HG02759 (cell line): ENCODE results near the gene GOLGB1.
"Not testable (repeated sequence)": the region's sequence is repeated elsewhere in the genome, so short reads cannot be mapped to it uniquely, and the experiment has no call there.

Experiments
- ATAC-seq: cut with Tn5 transposase; IDR thresholded peaks from one replicate; pipeline ENCODE4 v1.9.1; 2021; ENCODE audit warnings: mild to moderate bottlenecking, moderate library complexity; ENCODE audit not compliant: unreplicated experiment

The GOLGB1 gene

DNA sequence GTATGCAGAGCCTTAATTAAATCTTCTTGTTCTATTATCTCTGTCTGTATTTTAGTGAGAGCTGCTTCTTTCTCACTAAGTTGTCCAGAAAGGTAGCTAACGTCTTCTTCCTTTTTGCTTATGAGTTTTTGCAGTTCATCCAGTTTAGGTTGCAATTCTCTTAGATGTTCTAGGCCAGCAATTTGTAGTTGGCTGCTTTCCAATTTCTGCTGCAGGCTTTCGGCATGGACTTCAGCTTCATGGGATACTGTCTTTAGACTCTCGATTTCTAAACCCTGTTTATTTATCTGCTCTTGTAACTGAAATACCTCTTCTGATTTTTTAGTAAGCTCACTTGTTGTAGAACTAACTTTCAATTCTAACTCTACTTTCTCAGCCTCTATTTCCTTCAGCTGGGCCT lies 53.4 kb downstream of the GOLGB1 start:
- ATAC-seq: no peak

DNA sequence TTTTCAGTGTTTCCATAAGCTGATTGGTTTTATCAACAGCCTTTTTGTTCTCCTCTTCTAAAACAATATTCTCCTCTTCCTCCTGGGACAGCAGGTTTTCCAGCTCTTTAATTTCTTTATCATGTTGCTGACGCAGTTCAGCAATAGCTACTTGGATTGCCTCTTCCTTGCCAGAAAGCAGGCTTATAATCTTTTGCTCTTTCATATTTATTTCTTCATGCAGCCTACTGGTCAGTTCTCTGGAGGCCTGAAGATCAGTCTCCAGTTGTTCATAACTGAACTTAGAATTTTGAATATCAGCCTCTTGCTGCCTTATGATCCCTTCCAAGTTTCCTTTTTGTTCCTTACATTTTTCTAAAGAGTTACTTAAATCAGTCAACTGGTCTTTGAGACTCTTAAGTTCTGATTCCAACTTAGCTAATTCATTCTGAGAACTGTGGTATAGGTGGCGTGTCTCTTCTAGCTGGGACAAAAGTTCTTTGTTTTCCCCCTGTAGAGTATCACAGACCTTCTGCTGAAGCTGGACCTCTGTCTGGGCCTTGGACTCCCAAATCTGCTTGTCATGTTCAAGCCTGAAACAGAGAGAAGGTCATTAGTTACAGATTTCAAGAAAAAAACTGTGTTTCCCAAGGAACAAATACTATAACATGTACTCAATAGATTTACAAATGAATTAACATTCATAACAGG lies 57.4 kb downstream of the GOLGB1 start:
- ATAC-seq: no peak

DNA sequence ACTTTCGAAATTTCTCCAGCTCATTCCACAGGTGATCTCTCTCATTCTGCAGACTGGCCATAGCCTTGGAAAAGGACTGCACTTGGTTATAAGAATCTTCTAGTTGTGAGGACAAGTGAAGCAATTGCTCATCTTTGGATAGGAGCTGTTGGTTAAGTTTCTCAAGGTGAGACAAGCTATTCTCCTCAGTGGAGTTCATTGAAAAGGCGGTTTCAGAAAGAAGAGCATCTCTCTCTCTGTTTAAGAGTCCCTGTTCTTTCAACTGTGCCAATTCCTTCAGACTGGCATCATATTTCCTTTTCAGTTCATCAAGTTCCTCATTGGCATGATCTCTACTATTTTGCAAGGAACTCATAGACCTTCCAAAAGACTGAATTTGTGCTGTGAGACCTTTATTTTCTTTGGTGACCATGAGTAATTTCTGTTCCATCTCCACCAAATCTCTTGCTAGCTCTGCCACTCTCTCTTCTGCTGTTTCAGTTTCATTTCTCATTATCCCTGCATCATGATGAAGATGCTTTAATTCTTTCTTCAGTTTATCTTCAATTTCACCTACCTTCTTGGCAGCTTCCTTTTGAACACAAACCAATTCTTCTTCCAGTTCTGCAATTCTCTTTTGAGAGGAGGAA lies 58.6 kb downstream of the GOLGB1 start:
- peak; percentile 73 for ATAC-seq

GRCh38 chr3:121688747-121689146 lies 60.8 kb downstream of the GOLGB1 start:
- not testable (repeated sequence) for ATAC-seq

DNA sequence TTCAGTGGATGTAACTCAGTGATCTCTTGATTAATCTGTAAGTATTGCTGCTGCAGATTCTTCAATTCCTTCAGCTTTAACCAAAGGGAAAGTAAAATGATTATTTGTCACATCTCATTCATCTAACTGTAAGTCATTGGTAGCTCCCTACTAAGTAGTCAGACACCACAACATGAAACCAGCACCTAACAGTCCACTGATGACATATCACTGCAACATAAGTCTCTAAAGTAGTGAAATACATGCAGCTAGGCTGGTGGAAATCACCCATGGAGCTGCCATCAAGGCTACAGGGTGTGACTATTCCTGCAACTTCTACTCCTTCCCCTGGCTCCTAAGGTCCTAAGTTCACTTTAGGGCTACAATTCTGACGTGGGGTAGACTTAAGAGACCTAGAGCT lies 67.7 kb downstream of the GOLGB1 start:
- ATAC-seq: no peak

- no peak for ATAC-seq
Observed at GRCh38 chr3:121677141-121677540, 72.4 kb downstream of the GOLGB1 start.

DNA sequence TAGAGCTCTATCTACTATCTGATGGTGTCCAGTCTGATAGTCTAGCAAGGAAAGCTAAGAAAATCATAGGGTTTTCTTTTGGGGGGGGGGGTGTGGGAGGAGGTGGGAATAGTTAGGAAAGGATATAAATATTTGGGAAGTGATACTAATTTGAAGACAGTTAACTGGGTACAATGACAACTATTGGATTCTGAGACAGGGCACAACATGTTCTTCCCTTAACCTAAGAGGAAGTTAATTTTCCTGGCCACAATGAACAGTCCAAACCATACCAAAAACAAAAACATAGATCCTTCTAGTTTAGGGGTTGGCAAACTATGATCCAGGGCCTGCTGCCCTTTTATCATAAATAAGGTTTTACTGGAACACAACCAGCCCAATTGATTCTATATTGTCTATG lies 78.9 kb downstream of the GOLGB1 start:
- no peak for ATAC-seq

GRCh38 chr3:121667333-121667732 lies 82.2 kb downstream of the GOLGB1 start:
- ATAC-seq: no peak

- no peak for ATAC-seq
Observed at GRCh38 chr3:121665488-121665887, 84.1 kb downstream of the GOLGB1 start.

GRCh38 chr3:121663171-121663847 lies 86.2 kb downstream of the GOLGB1 start:
- no peak for ATAC-seq

GRCh38 chr3:121662742-121663141 lies 86.8 kb downstream of the GOLGB1 start:
- no peak for ATAC-seq

- no peak for ATAC-seq
Observed at GRCh38 chr3:121661376-121661775, 88.2 kb downstream of the GOLGB1 start.

DNA sequence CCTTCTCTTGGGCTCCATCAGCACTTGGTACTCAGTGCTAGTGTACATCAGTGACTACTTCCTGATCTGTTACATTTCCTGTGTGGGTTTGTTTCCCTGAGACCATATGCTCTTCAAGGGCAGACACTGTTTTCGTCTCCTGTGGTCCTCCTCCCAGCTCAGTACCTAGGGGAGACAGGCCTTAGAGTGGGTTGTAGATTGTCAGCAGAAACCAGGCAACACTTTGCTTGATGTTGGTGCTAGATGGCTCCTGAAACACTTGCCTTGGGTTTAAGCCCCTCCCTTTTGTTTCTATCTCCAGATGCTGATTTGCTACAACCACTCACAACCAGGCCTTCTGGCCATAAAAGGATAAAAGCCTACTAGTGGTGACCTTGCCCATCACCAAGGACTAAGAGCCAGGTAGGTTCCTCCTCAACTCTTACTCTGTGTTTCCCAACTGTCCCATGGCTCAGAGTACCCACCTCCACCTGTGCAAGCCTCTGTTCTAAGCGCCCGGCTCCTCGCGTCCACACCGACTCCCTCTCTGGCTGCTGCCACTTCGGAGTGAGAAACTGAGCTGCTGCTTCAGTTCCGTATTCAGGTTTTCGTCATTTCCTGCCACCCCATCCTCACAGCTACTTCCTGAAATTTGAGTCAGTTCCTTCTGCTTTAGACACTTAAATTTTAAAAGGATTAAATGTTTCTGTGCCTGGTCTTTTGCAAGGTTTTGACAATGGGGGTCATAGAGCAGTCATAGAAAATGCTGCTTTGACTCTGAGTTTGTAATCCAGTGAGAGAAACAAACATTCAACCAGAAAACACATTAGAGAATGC lies 89.0 kb downstream of the GOLGB1 start, which contains the start of gene HCLS1:
Gene HCLS1 (minus strand): TSS at position 548 of the 816 bp plus-strand sequence. CDS start 2,556 bp downstream, outside the sequence.
- ATAC-seq: peak; percentile 90

GRCh38 chr3:121659586-121659985 lies 90.0 kb downstream of the GOLGB1 start:
- ATAC-seq: no peak

DNA sequence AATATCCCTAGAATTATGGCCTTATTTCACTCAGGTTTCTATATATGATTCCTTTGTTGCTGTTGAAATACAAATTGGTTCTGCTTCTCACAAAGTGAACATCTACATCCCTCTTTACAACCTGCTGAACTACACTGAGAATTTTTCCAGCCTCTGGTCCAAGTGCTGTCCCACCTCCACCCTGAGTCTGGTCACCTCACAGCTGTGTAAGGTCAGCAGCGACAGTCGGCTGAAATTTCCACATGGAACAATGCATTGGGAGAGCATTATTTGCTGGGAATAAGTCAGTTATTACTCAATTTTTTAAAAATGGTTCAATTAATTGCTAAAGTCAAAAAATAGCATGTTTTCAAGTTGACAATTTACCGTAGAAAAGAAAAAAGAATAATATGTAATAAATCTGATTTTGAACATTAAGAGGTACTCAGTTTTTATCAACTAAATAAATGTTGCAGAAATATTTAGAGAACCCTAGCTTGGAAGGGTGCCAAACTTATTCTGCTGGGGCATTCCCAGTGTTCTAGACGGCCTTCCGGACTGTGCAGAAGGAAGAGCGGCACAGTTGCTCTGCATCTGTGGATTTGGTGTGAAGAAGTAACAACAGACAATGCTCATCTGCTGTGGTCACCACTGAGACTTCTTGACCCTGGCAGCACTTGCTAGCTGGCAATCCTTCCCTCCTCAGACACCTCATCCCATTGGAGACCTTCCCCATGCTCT lies 90.7 kb downstream of the GOLGB1 start:
- no peak for ATAC-seq

DNA sequence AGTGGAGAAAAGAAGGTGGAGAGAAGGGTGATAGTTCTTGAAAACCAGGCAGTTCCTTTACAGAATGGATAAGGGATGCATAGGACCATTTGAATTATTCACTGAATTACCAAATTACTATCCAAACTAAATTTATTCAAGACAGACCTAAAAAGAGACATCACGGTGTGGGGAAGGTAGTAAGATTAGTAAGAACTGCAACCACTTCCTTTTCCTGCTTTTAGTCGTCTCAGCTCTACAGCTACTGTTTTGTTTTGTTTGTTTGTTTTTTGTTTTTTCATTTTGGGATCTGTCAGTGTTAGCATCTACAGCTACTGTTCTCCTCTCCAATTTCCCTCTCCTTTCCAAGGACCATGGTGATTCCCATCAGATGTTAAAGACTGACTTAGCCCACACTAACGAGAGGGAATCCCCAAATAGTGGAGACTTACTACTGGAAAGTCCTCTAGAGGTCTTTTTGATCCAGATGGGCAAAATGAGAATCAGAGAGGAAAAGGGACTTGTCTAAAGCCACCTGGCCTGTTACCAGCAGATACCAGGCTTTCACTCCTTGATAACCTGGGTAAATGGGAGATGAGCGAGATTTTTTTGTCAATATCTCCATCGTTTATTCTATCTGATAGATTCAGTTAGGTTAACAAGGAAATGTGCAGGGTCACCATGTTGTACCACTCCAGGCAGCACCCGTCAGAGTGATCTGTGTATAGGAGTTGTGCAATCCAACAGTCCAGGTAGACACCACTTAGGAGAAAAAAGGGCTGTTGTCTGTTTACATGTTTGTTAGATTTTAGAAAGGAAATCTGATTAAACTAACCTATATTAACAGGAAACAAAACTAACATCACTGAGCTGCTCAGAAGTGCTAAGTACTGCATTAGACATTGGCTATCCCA lies 94.8 kb downstream of the GOLGB1 start:
- ATAC-seq: peak; percentile 90

GRCh38 chr3:121651684-121652083 lies 97.9 kb downstream of the GOLGB1 start:
- ATAC-seq: no peak

- no peak for ATAC-seq
Observed at GRCh38 chr3:121649645-121650044, 99.9 kb downstream of the GOLGB1 start.

- ATAC-seq: no peak
Observed at GRCh38 chr3:121648219-121648958, 101.2 kb downstream of the GOLGB1 start.
